D341Med (cell line): Measurements from ENCODE around the gene PRDM8.
"Not testable (repeated sequence)": the region's sequence is repeated elsewhere in the genome, so short reads cannot be mapped to it uniquely, and the experiment has no call there.

Source experiments
- DNase-seq: peaks from one replicate; pipeline ENCODE4 v3.0.0; 2012; ENCODE audit warnings: low spot score

The PRDM8 gene

DNA sequence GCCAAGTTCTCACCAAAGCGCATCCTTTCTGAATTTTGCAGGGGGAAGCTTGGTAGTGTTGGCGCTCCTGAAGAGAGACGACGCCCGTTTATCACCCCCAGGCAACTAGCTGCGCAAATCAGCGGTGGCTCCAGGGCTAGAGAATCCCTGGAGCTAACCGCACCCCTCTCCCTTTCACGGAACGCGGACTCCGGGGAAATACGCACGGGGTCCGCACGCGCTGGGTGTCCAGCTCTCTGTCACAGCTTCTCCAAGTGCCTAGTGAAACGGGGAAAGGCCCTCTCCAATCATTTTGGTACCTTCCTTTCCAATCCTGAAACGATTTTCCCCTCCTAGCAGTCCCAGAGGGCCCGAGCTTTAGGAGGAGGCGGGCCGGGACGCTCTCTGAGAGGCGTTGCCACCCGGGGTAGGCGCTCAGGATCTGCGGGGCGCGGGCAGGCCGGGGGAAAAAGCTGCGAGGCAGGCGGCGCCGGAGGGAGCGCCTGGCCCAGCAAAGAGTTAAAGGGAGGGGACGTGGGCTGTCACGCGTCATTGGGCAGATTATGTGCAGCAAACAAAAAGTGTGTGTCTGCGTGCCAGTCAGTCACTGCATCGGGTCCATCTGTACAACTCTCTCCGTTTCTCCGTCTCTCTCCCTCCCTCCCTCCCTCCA, at the start of gene PRDM8:
PRDM8 (plus strand) TSS at position 582 of the 652 bp plus-strand sequence. CDS start 2,578 bp downstream, outside the sequence.
- peak; percentile 85 for DNase-seq

DNA sequence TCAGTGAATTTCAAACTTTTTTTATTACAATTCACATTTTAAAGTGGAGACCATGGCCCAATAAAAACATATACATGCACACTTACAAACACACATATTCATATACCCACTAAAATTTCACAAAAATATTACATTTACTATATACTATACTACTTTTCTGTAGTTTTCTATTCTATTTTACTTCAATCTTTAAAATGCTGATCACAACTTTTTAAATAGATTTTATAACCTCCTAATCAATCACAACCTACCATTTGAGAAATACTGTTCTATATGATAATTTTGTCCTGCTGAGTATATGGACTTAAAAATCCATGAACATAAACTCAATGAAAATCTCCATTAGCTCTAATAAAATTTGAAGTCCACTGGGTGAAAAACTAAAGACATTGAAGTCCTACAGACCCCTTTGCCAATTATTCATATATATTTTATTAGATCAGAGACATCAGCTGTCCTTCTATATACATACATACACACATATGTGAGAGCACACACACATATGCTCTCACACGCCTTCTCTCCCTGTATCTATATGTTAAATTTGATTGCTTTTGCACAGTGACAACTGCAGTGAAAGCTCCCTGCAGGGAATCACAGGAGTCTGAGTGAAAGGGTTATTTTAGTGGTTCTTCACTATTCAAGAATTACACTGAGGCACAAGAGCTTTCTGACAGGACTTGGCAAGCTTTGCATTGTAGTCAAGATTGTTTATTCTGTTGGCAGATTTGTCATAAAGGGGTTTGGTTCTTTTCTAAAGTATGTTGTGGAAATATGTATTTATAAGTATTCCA, 46.7 kb upstream of the PRDM8 start:
- DNase-seq, result no peak

DNA sequence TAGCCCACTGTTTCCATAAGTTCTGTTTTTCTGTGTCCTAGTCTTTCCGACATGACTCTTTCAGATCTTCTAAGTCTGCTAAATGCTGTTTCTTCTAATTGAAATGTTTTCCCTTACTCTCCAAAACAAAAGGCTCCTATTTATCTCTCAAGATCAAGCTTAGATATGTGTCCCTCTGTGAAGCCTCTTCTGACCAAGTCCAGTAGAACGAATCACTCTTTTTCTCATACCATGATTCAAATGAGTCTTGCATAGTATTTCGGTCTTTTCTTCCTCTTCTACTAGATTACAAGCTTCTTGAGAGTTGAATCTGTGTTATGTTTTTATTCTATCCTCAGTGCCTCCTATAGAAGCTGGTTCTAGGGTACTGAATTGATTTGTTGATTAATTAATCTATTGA, 45.3 kb upstream of the PRDM8 start:
- DNase-seq, result no peak

DNA sequence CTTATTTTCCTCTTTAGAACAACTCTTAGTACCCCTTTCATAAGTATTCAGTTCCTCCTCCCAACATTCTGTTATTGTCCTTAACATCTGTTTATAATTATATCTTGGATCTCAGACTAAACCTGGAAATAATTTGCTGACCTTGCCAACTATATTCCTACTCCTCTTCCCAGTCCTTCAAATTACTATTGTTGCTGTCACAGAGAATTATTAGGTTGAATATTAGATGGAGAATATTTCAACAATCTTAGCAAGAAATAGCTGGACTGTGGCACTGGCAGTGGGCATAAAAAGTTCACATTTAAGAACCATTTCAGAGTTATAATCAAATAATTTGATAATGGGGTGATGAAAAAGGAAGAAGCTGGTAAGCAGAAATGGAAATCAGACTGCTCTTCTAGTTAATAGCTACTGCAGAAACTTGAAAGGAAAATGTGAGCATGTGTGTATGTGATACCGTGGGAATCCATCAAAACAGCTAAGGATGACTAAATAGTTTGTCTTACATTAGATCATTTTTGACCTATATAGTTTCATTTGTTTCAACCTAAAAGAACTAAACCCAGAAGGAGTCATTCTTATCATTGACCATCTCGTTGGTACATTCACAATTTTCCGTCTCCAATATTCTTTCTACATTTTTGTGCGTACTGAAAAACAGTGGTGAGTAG, 43.3 kb upstream of the PRDM8 start:
- DNase-seq, result no peak

DNA sequence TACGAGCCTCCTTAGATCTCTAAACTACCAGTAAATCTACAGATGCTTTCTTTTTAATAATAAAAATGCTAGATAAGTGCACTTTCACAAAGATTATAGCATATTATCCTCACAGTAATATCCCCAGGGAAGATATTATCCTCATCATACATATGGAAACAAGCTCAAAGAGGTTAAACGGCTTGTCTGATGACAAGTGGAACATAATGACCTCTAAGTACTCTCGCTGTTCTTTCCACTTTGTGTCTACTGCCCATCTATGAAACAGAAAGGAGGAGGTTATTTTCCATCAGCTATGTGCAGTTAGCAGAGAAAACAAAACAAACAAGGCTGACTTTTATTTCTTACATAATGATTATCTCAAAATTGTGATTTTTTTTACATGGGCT, 42.8 kb upstream of the PRDM8 start:
- DNase-seq, result peak; percentile 36

DNA sequence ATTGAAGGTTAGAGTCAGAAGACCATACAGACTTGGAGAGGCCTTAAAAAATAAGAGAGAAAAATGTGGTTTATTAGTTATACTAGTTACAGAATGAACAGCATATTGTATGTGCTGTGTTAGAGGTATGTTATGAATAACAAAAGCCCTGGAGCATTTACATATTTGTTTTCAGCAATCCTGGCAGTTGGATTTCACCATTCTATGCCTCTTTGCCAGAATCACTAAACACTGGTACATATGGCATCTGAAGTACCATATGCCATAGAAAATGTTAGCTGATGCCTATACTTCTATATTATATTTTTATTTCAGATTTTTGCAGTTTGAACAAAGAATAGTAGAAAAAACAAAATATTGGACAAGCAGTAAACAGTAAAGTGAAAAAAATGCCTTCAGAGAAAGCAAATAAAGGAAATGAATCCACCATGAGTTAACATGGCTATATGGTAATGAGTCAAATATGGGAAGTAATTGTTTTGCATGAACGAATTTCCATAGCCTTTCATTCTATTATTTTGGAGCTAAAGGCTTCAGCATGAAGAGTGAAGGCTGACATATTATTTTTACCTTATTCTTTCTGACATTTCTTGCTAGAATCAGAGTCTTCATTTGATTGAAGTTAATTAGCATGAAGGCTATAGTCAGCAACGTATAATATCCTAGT, 41.9 kb upstream of the PRDM8 start:
- no peak for DNase-seq

DNA sequence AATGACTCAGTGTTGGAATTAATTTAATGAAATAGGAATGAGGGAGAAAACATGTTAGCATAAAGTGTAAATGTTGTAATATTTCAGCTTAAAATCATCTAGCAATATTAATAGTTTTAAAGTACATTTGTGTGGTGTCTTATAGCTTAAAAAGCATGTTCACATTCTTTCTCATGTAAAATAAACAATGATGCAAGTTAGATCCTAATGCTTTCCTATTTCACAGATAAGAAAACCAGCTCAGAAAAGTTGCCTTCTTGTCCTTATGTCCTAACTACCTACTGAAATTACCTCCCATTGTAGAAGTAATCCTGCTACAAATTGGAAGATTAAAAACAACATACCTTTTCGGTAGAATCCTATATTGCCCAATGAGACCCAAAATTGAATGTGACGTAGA, 40.9 kb upstream of the PRDM8 start:
- no peak for DNase-seq

DNA sequence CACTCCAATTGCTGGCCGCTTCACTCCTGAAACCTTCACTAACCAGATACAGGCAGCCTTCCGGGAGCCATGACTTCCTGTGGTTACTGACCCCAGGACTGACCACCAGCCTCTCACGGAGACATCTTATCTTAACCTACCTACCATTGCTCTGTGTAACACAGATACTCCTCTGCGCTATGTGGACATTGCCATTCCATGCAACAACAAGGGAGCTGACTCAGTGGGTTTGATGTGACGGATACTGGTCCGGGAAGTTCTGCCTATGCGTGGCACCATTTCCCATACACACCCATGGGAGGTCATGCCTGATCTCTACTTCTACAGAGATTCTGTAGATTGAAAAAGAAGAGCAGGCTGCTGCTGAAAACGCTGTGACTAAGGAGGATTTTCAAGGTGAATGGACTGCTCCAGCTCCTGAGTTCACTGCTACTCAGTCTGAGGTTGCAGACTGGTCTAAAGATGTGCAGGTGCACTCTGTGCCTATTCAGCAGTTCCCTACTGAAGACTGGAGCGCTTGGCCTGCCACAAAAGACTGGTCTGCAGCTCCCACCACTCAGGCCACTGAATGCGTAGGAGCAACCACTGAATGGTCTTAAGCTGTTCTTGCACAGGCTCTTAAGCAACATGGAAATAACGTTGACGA, 35.8 kb upstream of the PRDM8 start:
- no peak for DNase-seq

DNA sequence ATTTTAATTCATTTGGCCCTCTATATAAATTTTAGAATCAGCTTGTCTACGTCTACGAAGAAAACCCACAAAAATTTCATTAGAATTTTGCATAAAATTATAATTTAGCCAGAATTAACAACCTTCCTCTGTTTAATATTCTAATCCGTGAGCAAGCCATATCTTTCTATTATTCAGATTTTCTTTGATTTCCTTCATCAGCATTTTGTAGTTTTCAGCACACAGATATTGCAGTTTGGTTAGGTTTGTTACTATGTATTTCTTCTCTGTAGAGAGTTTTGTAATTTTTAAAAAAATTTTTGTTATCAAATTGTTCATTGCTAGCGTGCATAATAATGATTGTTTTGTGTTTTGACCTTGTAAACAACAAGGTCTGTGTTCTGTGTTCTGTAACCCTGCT, 34.9 kb upstream of the PRDM8 start:
- no peak for DNase-seq

DNA sequence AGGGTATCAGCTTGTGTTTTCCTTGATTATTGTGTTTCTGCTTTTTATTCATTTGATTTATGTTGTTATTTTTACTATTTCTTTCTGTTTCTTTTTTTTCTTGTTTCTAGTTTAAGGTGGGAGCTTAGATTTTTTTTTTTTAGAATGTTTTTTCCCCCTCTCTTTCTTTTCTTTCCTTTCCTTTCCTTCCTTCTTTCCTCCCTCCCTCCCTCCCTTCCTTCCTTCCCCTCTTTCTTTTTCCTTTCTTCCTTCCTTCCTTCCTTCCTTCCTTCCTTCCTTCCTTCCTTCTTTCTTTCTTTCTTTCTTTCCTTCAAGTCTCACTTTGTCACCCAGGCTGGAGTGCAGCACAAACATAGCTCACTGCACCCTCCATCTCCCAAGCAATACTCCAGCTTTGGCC, 31.4 kb upstream of the PRDM8 start:
- DNase-seq, result no peak

DNA sequence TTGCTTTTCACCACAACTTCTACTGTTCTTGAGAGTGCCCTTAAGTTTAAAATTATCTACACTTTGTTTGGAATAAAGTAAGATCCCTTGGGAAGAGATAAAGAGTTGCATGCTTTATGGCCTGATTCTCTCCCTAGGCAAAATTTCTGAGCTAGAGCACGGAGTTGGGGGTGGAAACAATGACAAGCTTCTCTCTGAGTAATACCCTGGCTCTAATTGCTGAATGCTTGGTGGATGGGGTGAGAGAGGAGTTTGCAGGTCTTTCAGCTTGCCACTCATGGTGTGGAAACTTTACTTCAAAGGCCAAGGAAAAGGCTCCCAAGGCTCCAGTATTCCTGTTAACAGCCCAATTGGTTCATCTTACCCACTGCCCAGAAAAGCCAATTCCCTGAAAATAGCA, 26.1 kb upstream of the PRDM8 start:
- no peak for DNase-seq

DNA sequence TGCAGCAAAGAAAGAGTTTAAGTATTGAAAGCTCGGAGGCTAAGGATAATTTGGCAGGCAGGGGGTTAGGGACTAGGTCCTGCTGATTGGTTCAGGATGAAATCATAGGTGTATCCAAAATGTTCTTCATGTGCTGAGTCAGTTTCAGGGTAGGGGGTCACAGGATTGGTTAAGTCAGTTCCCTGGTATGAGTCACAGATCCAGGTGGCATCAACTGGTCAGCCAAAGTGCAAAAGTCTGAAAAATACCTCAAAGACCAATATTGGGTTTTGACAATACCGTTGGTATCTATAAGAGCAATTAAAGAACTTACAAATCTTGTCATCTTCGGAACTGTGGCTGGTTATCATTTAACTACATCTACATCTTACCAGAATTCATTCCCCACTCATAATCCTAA, 25.6 kb upstream of the PRDM8 start:
- no peak for DNase-seq

DNA sequence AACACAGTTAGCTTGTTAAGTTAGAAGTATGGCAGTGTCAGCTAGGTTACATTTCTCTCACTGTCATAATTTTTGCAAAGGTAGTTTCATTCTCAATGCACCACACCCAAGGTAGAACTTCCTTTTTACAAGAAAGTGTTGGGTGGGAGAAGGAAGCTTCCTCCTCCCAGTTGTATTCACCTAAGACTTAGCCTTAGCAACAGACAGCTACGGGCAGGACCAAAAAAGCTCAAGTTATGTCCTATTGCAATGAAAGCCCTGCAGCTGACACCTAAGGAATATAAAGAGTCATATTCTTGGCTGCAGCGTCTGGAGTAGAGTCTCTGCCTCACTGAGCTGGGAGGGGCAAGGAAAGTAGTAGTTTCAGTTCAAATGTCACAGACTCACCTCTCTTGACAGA, 25.1 kb upstream of the PRDM8 start:
- no peak for DNase-seq

DNA sequence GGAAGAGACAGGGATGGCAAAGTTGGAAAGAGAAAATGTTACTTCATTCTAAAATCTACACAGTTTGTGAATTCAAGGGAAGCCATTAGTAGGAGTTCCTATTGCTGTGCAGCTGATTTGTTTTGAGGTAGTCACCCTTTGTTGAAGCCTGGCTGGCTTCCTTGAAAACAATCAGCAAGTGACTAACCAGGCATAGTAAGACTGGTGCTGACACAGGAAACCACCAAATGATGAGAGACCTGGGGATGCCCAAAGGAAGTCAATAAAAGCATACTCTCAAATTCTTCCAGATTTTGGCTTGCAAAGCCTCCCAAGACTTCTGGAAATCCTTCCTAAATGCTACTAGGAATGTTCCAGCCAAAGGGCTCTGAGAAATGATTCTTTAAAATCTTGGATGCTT, 23.9 kb upstream of the PRDM8 start:
- DNase-seq, result no peak

DNA sequence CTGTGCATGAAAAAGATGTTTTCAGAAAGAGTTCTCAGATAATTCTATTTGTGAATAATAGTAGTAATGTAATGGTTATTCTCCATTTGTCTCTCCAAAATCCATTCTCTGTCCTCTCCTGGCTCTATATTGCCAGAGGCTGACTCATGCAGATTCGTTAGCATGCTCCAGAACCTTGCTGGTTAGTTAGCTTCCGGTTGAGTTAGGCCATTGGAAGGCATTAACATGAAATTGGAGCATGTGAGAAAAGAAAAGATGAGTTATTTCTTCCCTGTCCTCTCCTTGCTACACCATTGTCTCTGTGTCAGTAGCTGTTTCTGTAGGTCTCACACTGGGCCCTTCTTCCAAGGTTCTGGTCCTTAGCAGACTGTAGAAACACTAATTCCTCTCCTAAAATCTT, 23.5 kb upstream of the PRDM8 start:
- no peak for DNase-seq

DNA sequence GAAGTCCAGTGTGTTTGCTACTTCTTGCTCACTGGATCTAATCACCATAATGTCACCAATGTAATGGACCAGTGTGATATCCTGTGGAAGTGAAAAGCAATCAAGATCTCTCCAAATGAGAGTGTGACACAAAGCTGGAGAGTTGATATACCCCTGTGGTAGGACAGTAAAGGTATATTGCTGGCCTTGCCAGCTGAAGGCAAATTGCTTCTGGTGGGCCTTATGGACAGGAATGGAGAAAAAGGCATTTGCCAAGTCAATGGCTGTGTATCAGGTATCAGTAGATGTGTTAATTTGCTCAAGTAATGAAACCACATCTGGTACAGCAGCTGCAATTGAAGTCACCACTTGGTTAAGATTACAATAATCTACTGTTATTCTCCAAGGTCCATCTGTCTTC, 19.5 kb upstream of the PRDM8 start:
- DNase-seq, result not testable (repeated sequence)

DNA sequence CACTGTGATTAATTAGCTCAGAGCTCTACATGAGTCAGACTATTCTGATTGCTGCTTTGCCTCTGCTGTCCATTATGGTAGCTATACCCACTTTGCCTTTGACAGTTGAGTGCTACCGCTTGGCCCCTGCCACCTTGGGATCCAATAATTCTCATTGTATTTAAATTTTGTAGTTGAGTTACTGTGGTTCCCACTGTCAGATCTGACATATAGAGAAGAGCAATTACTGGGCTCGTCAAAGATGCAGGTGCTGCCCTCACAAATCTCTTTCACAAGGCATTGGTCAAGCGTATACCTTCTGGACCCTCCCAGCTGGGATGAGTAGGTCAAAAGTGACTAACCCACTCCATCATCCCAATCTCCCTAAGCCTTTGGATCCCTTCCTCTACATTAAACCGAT, 18.3 kb upstream of the PRDM8 start:
- DNase-seq, result no peak

DNA sequence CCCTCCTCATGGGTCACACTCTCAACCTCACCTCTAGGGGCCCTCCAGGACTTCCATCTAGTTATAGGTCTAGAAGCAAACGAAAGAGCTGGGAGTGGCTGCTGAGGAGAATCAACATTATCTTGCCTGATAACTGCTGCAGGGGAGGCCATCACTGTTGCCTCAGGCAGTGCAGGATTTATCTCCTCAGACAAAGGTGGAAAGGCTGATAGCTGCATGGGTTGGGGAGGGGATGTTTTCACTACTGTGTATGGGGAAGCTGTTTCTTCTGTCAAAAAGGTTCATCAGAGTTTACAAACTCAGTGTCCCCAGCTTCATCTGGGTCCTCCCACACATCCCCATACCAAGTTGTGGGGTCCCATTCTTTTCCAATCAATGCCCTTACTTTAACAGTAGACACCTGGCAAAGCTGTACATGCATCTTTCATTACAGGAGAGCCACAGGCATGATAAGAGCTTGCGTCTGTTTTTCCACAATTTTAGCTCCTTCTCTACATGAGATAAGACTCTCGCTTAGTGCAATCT, 17.6 kb upstream of the PRDM8 start:
- DNase-seq, result no peak

DNA sequence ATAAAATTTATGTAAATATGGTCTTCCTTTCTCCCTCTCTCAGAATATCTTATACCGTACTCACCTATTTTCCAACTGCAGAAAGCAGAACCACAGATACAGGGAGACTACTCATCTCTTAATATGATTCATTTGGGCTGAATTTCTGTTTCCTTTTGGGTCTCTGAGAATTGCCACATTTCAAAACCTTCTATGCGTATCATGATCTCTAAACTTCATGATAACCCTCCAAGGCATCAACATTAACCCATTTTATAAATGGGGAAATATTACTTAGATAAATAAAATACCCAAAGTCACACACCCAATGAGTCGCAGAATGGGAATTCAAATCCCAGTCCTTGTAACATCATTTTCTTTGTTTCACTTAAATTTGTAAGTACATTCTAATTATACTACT, 16.6 kb upstream of the PRDM8 start:
- no peak for DNase-seq

DNA sequence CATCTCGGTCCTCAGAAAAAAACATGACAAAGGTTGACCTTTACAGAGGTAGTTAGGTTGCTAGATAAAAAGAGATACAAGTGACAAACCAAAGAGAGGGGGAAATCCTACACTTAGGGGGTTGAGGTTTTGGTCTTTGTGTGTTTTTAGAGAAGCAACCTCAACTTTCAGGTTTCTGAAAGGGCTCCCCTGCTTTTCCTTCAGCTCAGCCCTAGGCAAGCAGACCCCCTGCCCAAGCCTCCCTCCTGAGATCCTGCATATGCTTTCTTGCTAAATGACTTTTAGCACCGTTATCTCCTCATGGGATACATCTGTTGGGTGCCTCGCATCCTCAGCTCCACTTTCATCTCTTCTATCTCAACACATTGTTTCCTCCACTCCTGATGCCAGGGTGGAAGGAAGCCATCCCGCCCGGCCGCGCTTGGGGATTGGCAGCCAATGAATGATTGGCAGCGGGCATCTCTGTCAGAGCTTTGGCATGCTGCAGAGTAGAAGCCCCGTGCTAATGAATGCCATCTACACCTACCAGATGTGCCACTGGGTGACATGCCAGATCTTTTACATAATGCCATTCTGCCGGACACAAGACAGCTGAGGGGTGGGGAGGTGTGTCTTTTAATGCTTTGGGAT, 15.0 kb upstream of the PRDM8 start:
- DNase-seq, result no peak

DNA sequence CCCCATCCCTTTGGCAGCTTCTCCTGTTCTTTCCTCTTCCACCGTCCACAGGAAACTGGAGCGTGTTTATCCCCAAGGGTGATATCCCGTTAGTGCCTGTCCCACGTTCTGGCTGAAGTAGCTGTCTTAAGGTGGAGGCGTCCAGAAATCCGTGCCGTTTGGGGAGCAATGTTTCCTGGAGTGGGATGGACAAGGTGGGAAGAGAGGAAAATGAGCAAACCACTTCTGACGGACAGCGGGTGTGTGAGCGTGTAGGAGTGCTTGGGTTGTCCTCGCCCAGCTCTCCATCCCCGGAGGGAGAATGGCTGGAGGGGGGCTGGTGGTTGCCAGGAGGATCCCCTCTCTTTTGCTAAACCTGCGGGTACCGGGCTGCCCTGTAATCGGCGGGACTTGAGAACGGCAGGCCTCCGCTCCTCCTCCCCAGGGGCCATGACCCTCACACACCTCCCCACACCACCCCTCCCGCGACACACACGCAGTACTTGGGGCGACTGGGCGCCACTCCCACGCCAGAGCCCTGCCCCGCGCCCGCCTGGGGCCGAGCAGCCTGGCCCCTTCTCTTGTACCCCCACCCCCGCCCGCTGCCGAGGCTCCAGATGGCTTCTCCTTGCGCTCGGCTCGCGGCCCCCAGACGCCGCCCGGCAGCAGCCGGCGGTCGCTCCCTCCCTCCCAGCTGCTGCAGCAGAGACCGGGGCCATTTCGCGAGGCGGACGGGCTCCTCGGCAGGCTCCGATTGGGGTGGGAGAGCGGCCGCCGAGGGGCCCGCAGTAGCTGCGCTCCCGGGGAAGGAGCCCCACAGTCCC, 13.9 kb upstream of the PRDM8 start:
- peak; percentile 80 for DNase-seq
